ENCODE results near the gene SULF2.

Gene SULF2

DNA sequence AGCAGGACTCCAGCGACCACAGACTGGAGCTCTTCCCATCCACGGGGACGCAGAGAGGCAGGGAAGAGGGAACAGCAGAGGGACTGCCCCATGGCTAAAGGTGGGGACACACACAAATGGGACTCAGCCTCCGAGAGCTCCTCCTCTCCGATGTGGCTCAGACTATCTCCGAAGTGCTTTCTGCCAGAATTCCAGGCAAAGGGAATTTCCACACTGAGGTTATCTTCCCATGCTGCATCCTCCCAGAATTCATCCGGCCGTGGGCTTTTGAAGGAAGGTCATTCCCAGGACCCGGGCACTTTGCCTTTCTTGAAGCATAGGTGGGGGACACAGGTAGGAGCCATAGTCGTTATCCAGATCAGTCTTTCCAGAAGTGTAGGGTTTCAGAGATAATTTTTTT, 67.9 kb downstream of the SULF2 start:
- in situ Hi-C loops (cut with MboI; ENCODE audit: low sequenced_read_pairs), result no loop called here

DNA sequence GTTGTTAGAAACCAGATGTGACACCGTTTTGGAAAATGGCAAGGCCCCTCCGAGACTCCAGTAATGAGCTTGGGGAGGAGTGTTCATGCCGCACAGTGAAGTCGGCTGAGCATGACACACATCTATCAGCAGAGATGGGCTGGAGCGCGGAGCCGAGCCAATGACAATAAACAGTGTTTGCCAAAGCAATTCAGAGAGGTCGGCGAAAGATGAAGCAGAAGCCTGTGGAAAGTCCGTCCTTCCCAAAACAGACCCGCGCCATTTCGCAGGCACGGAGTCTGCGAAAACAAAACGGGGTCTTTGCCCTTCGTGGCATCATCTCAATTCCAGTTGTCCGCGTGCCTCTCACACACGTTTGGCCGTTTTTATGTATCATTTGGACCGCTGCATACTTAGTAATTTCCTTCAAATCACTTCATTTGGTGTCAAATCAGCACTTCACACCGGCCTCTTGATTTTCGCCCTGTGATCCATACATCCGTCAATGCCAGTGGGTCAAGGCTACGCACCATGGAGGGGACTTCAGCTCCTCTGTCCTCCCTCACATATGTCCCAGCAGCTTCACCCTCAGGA, 71.3 kb downstream of the SULF2 start:
- in situ Hi-C loops (cut with MboI; ENCODE audit: low sequenced_read_pairs), result no loop called here

DNA sequence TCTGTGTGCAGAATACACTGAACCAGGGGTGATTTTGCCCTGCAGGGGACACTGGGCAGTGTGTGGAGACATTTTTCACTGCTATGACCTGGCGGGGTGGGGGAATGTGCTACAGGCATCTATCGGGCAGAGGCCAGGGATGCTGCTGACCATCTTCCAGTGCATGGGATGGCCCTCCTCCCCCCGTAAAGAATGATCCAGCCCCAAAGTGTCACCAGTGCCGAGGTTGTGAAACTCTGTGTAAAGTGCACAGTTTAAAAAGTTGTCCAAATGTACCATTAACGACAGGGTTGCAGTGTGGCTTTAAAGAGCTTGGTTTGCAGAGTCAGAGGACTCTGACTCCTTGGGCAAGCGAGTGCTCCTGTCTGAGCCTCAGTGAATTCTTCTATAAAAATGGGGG, 72.1 kb downstream of the SULF2 start:
- in situ Hi-C loops (cut with MboI; ENCODE audit: low sequenced_read_pairs), result no loop called here

DNA sequence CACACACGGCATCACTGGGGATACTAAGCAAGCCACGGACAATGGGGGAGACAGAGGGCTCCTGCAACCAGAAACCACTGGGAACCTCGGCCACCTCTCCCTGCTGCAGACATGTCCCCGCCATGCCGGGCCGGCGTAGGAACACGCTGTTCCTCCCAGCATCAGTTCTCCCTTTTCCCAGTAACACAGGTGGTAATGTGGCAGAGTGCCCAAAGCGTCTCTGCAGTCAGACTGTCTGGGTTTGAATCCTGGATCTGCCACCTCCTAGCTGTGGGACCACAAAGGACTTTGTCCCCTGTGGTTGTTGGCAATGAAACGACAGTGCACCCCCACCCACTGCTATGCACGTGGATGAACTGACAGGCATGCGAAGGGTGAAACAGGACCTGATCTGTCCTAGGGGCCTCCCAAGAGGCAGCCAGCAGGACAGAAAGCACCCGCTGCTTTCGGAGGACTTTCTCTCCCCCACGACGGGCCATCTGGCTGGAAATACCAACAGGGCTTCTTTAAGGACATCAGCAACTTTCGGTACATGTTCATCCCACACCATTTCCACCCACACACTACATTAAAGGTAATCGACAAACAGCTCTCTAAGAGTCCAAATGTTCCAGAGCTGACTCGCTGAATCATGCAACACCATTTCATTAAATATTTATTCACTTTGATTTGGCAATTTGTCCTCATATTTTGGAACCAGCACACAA, 74.1 kb downstream of the SULF2 start:
- in situ Hi-C loops (cut with MboI; ENCODE audit: low sequenced_read_pairs), result no loop called here

DNA sequence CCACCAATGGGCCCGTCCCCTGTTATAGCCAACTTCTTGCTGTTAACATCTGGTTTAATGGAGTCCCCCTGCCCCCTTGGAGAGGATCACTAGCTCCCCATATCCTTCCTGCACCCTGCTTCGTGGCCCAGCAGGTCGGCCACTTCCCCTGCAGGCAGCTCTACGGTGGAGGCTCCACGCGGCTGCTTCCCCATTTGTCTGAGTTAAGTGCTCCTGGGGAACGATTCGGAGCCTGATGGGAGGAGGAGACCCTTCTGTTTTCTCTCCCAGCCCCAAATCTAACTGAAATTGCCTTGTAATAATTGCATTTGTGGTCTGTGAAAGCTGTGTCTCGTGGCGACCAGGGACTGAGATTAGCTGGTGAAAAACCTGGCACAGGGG, 74.6 kb downstream of the SULF2 start:
- in situ Hi-C loops (cut with MboI; ENCODE audit: low sequenced_read_pairs), result no loop called here

DNA sequence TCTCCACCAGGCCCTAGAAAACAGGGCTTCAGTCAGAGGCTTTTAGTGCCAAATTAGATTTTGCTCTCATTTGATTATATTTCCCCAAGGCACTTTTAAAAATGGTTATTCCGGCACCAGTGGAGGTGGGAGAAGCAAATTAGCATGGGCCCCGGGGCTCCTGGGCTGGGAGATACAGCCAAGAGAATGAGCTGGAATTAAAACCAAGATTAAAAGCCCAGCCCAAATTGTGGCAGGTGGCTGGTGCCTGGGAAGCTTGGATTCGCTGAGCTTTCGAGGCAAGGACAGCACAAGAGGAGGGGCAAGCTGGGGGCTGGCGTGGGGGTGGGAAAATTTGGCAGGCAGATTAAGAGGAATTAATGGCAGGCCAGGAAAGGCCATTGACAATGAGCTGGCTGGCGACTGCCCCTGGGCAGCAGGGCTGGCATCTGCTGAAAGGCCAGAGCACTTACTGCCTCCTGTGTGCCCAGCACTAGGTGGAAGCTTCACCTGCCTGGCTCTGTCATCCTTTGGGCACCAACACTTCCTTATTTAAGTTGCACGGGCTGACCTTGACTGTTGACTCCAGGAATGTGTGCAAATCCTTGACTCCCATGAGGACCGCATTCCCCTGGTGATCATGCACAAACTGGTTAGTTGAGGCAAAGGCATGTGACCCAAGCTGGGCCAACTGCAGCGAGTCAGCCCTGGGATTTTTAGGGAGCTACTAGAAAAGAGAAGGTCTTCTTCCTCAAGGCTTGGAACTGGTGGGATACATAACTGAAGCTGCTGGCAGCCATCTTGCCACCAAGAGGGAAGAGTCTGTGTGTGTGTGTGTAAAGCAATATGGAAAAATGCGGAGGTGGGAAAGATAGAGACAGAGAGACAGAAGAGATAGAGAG, 76.1 kb downstream of the SULF2 start:
- in situ Hi-C loops (cut with MboI; ENCODE audit: low sequenced_read_pairs), result no loop called here

DNA sequence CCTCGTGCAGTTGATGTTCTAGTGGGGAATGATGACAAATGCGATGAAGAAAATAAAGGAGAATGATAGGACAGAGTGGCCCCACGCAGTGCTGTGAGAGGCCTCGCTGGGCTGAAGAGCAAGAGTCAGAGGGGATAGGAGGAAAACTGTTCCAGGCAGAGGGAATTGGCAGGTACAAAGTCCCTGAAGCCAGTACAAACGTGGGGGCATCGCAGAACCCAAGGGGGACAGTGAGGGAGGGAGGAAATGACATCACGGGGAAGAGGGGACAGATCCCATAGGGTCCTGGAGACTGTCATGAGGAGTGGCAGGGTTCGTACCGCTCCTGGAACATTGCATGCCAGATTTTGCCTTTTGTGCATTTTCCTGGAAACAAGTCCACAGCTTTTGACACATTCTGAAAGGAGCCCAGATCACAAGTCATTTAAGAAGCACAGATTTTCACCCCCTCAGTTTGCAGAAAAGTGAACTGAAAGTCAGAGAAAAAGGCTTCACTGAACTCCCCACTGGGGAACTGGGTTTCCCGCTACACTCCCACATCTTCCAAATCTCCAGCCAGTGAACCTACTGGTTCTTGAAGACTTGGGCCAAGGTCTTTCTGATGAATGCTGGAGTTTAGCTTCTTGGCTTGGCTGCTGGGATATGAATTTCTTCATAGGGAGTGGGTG, 77.0 kb downstream of the SULF2 start:
- in situ Hi-C loops (cut with MboI; ENCODE audit: low sequenced_read_pairs), result no loop called here

DNA sequence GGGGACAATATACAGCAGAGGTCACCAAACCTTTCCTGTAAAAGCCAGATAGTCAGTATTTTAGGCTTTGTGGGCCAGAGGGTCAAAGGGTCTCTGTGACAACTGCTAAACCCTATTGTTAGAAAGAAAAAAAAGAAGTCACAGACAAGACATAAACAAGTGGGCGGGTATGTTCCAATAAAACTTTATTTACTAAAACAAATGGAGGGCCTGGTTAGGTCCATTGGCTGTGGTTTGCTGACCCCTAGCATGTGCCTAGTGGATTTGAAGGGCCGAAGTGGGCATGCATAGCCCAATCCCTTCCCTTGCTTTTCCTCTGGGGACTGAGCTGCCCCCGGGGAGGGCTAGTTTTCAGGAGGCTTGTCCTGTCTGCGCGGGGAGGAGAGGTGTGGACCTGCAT, 78.9 kb downstream of the SULF2 start:
- in situ Hi-C loops (cut with MboI; ENCODE audit: low sequenced_read_pairs), result no loop called here

DNA sequence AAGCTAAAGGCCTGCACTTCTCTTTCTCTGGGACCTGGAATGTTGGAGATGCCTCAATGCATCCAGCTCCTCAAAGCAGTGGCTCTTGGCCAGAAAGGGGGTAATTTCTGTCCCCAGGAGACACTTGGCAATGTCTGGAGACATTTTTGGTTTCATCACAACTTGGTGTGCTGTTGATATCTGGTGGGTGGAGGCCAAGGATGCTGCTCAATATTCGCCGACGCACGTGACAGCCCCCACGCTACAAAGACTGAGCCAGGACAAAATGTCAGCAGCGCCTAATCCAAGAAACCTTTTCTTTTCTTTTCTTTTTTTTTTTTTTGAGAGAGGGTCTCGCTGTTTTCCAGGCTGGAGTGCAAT, 79.8 kb downstream of the SULF2 start:
- in situ Hi-C loops (cut with MboI; ENCODE audit: low sequenced_read_pairs), result no loop called here

DNA sequence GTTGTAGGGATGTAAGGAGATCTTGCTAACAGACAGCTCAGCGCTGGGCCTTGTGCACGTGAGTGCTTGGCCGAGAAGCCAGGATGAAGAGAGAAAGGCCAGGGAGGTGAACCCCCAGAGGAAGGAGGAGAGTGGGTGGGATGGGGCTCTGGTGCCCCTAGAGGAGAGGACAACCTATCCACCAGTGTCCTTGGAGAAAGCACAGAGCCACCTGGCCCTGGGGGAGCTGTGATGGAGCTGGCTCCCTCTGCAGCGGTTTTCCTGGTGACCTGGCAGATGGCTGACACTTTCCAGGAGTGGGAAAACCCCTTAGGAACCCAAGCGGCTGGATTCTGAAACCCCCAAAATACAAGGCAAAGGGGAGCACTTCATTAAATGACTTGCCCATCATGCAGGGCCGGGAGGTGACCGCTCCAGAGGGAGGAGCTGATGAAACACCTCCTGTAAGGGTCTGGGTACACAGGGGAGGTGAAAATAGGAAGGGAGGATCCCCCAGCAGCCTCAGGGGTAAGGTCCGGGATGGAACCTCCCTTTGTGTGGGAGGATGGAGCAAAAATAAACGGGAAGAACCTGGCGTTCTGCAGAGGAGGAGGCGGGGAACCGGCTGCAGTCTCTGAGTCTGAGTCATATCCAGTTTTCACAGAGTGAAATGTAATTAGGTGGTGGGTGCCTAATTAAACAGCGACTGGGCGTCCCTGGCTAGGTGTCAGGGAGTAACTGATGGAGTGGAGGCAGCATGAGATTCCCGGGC, 80.4 kb downstream of the SULF2 start:
- in situ Hi-C loops (cut with MboI; ENCODE audit: low sequenced_read_pairs), result no loop called here

DNA sequence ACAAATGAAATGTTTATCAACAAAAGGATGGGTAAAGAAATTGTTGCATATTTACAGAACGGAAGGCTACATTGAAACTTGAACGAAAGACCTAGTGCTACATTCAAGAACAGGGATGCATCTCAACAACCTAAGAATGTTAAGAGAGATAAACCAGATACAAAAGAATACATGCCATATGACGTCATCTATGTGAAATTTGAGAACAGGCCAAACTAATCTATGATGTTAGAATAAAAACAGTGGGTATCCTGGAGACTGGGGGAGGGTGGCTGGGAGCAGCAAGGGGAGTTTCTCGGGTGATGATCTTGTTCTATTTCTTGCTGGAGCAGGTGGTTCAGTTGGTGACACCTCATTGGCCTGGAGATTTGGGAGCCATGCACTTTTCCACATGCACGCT, 81.5 kb downstream of the SULF2 start:
- in situ Hi-C loops (cut with MboI; ENCODE audit: low sequenced_read_pairs), result no loop called here

DNA sequence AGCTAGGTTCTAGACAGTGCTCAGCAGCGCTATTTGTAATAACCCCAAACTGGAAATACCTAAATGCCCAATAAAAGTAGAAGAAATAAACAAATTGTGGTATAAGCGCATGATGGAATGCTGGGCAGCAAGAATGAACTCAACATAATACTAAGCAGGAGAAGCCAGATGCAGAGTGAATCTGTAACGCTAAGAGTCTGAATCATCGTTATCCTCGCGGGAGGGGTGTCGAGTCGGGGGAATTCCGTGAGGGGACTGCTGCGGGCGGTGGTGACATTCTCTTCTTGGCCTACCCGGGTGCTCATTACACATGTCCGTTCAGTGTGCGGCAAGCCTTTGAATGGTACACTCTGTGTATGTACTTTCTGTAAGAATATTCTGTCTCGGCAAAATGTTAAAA, 83.7 kb downstream of the SULF2 start:
- in situ Hi-C loops (cut with MboI; ENCODE audit: low sequenced_read_pairs), result no loop called here

DNA sequence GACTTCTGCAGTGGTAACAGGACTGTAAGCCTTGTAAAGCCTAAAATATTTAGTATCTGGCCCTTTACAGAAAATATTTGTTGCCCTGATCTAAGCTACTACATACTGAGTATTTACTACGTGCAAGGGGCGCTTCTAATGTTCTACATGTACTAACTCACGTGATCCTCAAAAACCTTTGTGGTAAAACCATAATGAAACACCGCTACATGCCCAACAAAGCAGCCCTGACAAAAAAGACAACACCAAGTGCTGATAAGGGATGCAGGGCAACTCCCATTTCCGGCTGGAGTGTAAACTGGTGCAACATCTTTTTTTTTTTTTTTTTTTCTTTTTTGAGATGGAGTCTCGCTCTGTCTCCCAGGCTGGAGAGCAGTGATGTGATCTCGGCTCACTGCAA, 85.0 kb downstream of the SULF2 start:
- in situ Hi-C loops (cut with MboI; ENCODE audit: low sequenced_read_pairs), result no loop called here

DNA sequence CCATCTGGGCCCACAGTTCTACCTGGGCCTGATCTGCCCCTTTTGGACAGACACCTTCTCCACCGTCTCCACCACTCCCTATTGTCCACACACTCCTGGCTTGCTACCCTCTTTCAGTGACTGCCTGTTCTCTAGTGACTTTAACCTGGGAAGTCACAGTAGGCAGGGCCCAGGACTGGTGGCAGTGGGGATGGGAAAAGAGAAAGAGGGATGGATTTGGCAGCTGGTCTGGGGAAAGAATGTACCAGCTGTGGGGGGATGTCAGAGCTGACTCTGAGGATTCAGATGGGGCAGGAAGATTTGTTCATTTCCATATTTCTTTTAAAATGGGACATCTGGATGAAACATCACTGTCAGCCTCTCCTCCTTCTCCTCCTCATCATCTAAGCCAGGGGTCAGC, 85.5 kb downstream of the SULF2 start:
- in situ Hi-C loops (cut with MboI; ENCODE audit: low sequenced_read_pairs), result no loop called here

DNA sequence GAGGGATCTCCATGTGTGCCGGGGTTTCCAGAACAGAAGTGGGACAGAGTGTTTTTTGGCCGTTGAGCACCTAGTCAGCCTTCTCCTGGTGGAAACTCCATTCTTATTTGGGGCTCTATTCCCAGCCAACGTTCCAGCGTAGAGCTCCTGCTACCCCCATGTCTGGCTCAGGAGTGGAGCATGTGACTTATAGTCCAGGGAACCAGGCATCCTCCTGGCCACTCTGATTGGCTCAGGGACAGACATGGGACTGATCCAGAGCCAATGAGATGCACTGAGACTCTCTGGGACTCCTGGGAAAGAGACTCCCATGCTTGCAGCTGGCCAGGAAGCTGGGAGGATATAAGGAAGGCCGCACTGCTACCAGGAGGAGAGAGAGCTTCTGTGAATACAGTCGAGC, 87.1 kb downstream of the SULF2 start:
- in situ Hi-C loops (cut with MboI; ENCODE audit: low sequenced_read_pairs), result no loop called here

DNA sequence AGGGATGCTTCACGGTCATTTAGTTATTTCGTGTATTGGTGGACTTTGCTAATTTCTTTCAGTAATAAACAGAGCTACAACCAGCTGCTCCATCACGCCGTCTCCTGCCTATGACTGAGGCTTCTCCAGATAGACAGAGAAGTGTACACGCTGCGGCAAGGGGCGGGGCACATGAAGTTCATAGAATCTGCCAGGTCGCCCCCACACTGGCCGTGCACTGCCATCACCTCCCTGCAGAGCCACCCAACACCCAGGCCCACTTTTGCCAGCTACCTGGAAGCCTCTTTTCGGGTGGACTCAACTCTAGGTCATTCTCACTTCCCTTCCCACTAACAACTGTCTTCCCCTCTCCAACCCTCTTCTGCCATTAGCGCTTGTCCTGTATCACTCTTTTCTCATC, 88.4 kb downstream of the SULF2 start:
- in situ Hi-C loops (cut with MboI; ENCODE audit: low sequenced_read_pairs), result no loop called here

DNA sequence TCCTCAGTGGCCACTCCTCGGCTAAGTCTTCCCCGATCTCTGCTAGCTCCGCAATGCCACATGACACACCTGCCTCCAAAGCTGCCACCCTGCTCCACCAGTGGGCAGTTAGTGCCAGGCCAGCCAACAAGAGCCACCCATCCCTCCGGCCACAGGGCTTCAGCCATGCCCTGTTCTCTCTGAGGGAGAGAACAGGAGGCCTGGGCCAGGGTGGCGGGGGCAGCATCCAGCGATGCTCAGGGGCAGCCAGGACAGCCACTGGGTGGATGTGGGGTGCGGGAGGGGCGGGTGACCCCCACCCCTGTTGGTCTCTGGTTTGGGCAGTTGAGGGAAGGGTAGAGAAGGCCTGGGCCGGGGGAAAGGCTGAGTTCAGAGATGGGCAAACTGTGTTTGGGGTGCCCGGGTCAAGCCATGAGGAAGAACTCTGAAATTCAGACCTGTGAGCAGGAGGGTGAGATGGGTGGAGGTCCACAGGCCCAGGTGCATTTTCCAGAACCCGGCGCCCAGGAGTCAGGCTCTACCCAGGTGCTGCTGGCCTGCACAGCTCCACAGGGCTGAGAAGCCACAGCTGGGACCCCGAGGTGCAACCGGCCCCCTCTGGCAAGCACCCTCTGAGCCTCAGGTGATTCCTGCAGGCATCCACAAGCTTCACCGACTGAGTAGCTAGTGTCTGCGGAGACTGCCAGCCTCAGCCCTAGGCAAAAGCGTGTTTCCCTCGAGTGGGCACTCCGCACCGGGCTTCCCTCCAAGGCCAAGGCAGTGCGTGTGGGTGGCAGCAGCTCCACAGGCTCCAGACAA, 91.1 kb downstream of the SULF2 start:
- in situ Hi-C loops (cut with MboI; ENCODE audit: low sequenced_read_pairs), result no loop called here

DNA sequence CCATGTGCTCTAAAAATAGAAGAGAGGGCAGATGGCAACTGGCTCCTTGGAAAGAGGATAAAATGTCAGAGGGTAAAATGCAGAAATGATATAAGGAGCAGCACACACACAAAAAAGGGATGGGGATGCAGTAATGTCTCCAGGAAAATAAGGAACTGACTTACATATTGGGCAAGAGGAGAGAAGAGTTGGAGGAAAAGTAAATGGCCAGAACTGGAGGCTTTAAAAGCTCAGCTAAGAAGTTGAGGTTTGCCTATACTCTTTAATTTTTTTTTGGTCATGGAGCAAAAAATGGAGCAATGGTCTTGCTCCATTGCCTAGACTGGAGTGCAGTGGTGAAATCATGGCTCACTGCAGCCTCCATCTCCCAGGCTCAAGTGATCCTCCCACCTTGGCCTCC, 93.7 kb downstream of the SULF2 start:
- in situ Hi-C loops (cut with MboI; ENCODE audit: low sequenced_read_pairs), result no loop called here

DNA sequence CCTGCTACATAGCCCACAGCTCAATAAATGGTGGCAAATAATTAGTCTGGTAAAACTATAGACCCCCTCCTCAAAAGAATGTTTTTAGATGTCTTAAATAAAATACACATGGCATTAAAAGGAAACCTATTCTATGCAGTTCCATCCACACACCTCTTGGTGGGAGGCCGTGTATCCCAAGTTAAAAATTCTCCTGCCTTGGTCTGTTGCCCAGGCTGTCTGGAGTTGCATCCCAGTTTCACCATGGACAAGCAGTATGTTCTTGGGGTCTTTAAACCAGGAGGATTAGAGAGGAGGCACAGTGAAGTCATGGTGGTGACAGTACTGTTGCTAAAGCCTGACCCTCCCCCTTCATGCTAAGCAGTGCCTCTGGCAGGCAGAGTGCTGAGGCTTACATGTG, 95.5 kb downstream of the SULF2 start:
- in situ Hi-C loops (cut with MboI; ENCODE audit: low sequenced_read_pairs), result no loop called here

Data from HL-60/S4 treated with phorbol 12-myristate 13-acetate at 8.2 ng/mL for 4 days and 3 days (cell line).